OCI-LY3 (cell line): ENCODE results near the gene ASH1L.

Experiments
- EZH2phosphoT487 ChIP-seq: fragments of 200-600 bp; shearing (Covaris generic); IDR thresholded peaks from 2 replicates; pipeline ENCODE4 v1.6.1; 2018; ENCODE audit warnings: antibody characterized with exemption, mixed run types, low read depth
- TF ChIP-seq, protein P1 (sequence below): fragments of 200-600, 300-600 bp; sonication (generic); IDR thresholded peaks from 2 replicates; pipeline ENCODE4 v1.5.1; 2014; ENCODE audit warnings: antibody characterized with exemption, low read length, low read depth

DNA sequence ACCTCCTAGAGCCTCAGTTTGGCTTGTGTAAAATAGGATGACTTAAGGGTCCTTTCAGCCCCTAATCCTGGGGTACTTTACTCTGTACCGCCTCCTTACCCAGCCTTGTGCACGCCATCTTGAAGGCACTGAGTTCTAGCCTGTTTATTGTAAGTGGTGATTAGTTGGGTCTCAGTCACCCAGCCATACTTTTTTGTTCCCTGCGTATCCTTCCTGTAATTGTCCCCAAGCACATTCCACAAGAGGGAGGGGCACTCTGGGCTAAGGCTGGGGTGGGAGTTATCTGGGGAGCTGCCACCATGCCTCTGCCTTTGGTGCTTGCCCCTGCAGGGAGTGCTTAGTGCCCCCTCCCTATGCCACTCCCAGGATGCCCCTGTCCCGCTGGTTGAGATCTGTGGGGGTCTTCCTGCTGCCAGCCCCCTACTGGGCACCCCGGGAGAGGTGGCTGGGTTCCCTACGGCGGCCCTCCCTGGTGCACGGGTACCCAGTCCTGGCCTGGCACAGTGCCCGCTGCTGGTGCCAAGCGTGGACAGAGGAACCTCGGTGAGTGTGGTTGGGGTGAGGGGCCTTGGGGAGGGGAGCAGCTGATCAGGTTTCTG lies 253.1 kb downstream of the ASH1L start:
- TF ChIP-seq, protein P1, sequence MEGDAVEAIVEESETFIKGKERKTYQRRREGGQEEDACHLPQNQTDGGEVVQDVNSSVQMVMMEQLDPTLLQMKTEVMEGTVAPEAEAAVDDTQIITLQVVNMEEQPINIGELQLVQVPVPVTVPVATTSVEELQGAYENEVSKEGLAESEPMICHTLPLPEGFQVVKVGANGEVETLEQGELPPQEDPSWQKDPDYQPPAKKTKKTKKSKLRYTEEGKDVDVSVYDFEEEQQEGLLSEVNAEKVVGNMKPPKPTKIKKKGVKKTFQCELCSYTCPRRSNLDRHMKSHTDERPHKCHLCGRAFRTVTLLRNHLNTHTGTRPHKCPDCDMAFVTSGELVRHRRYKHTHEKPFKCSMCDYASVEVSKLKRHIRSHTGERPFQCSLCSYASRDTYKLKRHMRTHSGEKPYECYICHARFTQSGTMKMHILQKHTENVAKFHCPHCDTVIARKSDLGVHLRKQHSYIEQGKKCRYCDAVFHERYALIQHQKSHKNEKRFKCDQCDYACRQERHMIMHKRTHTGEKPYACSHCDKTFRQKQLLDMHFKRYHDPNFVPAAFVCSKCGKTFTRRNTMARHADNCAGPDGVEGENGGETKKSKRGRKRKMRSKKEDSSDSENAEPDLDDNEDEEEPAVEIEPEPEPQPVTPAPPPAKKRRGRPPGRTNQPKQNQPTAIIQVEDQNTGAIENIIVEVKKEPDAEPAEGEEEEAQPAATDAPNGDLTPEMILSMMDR, result 0 out of 2 replicates have a peak, but pooled peaks have one; percentile 6
- no peak for TF ChIP-seq EZH2phosphoT487
